GM10266 (cell line): ENCODE data around the gene WDR77.

Source experiments
- DNase-seq: peaks from one replicate; pipeline ENCODE4 v3.0.0; 2012; ENCODE audit errors: extremely low spot score
- TF ChIP-seq, protein P1 (sequence below): IDR thresholded peaks from 2 replicates; pipeline ENCODE4 v1.5.1; 2012; ENCODE audit warnings: mild to moderate bottlenecking, low read depth; ENCODE audit not compliant: control insufficient read depth, insufficient read depth; ENCODE audit errors: missing control alignments

WDR77 gene

DNA sequence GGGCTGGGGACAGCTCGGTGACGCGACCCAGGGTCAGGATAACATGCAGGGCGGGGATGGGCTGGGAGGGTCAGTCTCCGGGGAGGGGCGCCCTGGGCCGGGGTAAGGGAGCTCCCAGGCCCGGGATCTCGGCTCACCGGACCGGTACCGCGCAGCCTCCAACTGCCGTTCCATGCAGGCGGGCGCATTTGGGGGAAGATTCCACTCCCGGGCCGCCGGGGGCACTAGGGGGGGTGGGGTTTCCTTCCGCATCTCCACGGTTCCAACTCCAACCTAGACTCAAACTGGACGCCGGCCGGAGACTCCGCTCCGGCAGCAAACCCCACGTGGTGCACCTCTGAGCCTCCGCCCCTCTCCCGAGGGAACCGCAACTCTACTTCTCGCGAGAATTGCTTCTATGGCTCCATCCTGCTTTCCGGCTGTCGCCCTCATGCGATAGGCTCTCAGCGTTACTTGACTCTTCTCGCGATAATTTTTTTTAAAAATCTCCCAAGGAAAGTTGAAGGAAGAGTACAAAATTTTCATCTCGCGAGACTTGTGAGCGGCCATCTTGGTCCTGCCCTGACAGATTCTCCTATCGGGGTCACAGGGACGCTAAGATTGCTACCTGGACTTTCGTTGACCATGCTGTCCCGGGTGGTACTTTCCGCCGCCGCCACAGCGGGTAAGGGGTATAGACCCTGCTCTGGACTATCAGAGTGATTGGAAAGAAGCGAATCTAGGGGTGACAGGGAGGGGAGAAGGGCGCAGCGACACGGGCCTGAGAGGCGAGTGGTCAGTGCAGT, at the start of gene WDR77, which contains the start of gene ATP5PB:
WDR77 (minus strand) TSS at position 339 of the 785 bp plus-strand sequence; CDS start at position 252, 87 bp downstream.
ATP5PB (plus strand) TSS at position 547 of the 785 bp plus-strand sequence; CDS start at position 625, 78 bp downstream.
- peak; percentile 94 for DNase-seq
- TF ChIP-seq, protein P1, sequence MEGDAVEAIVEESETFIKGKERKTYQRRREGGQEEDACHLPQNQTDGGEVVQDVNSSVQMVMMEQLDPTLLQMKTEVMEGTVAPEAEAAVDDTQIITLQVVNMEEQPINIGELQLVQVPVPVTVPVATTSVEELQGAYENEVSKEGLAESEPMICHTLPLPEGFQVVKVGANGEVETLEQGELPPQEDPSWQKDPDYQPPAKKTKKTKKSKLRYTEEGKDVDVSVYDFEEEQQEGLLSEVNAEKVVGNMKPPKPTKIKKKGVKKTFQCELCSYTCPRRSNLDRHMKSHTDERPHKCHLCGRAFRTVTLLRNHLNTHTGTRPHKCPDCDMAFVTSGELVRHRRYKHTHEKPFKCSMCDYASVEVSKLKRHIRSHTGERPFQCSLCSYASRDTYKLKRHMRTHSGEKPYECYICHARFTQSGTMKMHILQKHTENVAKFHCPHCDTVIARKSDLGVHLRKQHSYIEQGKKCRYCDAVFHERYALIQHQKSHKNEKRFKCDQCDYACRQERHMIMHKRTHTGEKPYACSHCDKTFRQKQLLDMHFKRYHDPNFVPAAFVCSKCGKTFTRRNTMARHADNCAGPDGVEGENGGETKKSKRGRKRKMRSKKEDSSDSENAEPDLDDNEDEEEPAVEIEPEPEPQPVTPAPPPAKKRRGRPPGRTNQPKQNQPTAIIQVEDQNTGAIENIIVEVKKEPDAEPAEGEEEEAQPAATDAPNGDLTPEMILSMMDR: no peak

DNA sequence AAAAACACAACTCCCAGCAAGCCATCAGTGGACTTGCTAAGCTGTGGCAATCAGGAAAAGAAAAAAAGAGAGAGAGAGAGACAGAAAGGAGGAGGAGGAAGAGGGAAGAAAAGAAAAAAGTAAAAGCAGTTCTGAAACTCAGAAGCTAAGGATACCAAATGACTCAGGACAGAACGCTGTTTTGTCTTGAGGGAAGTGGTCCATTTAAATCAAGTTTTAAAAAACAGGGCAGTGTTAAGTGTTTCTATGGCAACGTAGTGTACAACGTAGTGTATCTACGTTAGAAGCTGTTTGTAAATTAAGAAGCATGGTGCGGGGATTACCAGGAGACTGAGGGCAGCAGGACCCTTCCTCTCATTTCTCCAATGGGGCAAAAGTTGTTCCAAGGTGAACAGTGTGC, 48.5 kb upstream of the WDR77 start:
- TF ChIP-seq, protein P1: no peak
- DNase-seq: no peak

DNA sequence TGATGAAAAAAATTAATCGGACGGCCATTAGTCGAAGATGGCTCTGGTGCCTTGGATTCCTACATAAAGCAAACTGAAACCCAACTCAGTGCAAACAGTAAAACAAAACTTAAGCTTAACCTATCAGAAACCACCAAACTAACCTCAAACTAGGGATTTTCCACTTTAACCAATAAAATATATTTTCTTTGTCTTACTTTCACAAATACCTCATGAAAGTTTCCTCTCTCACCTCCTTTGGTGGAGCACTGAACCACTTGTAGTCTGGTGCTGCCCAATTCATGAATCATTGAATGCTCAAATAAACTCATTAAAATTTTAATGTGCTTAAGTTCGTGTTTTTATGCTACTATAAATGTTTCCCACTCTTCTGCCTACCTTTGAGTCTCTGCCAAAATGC, 47.3 kb upstream of the WDR77 start:
- no peak for DNase-seq
- TF ChIP-seq, protein P1: no peak

DNA sequence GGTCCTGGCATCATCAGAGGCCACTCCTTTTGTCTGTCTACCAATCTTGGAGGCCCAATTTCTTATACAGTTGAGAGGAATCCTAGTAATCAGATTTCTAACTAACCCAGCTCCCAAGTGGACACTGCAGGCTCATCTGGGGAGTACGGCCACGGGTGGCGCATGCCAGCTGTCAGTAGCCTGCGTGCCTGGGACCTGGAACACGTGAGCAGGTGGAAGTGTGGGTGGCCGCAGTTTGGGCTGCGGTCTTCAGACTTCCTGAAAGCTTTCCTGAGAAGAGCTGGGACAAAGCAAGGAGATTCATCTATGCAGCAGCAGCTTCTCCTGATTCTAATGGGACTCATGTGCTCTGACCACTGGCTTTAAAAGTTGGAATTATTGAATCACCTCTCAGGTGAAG, 42.0 kb upstream of the WDR77 start:
- TF ChIP-seq, protein P1: no peak
- DNase-seq: no peak

DNA sequence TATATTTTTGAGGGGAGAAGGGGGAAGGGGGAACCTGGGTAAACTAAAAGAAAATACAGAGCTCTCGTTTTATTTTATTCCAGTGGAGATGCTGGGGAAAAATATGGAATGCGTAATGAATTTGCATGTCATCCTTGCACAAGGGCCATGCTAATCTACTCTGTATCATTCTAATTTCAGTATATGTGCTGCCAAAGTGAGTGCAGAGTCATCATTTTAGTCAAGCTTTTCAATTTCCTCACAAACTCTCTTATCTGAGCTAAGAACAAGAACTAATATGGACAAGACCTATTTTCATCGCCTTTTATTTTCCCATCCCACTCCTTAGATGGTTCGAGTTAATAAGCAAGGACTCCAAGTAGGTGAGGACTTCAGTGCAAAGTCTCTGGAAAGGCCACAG, 41.2 kb upstream of the WDR77 start:
- DNase-seq: no peak
- TF ChIP-seq, protein P1: no peak

DNA sequence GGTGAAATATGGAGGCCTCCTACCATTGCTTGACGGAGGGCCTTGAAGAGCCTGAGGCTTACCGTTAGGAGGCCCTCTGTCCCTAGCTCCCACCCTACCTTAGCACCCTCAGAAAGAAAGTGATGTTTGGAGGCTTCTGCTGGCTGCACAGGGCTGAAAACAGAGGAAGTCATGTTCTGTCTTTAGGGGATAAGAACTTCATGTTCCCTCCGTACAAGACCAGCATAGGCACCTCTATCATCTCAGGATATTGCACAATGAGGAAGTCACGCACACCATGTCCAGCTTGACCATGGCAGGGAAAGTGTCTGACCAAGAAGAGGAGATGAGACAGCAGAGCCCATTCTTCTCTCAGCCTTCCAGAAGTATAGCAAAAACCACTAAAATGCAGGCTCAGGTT, 40.5 kb upstream of the WDR77 start:
- DNase-seq: no peak
- TF ChIP-seq, protein P1: no peak

DNA sequence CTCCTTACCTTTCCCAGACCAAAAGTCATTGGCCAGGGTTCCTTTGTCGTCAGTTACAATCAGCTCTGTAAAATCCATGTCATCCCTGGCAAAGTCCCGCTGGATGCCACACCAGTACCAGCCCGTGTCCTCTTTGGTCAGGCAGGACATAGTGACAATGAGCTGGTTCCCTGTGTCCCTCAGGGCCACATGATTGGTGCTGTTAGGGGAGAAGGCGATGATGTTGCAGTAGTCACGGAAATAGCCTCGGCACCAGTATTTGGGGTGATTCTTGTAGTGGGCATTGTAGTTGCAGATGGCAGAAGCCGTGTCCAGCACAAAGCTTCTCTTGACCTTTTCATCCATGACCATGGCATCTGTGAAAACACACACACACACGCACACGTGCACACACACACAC, 39.6 kb upstream of the WDR77 start:
- TF ChIP-seq, protein P1: no peak
- no peak for DNase-seq
